ENCODE measurements around the gene SH3D21.

SH3D21 gene

DNA sequence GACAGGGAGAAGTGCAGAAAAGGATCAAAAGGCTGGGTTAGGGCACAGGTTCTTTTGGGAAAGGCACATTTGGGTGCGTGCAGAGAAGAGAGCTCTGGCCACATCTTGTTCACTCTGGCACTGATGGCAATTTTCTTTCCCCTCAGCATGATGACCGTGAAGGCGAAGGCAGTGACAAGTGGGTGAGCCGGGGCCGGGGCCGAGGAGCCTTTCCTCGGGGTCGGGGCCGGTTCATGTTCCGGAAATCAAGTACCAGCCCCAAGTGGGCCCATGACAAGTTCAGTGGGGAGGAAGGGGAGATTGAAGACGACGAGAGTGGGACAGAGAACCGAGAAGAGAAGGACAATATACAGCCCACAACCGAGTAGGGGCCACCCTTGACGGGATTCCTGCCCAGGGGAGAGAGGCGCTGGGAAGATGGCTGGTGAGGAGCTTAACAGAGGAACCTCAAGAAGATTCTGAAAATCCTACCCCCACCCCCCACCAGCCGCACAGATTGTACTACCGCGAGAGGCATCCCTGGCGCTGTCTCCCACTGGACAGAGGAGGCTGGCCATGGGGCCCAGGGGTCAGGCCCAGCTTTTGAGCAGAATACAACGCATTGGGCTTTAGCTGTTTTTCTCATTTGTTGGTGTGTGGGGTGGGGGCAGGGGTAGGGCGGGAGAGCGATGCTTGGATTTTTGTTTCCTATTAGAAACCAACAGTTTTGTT lies 2.4 kb upstream of the SH3D21 start:
- no peak for DNase-seq

DNA sequence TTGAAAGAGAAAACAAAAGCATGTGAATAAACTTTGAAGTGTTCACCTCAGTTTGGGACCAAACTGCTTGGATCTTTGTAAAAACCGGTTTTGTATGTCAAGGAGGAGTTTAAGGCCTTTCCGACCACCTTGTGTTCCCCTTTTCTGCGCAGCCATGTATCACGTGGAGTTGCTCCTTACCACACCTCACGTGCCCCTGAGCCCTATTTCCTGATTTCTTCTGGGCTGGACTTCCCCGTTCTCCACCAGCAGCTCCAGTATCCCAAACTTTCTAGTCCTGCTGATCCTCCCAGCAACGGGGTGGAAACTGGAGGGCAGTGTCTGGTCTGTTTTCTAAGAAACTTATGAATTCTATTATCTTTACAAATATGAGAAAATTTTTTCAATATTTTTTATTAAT lies 1.6 kb upstream of the SH3D21 start:
- no peak for DNase-seq

DNA sequence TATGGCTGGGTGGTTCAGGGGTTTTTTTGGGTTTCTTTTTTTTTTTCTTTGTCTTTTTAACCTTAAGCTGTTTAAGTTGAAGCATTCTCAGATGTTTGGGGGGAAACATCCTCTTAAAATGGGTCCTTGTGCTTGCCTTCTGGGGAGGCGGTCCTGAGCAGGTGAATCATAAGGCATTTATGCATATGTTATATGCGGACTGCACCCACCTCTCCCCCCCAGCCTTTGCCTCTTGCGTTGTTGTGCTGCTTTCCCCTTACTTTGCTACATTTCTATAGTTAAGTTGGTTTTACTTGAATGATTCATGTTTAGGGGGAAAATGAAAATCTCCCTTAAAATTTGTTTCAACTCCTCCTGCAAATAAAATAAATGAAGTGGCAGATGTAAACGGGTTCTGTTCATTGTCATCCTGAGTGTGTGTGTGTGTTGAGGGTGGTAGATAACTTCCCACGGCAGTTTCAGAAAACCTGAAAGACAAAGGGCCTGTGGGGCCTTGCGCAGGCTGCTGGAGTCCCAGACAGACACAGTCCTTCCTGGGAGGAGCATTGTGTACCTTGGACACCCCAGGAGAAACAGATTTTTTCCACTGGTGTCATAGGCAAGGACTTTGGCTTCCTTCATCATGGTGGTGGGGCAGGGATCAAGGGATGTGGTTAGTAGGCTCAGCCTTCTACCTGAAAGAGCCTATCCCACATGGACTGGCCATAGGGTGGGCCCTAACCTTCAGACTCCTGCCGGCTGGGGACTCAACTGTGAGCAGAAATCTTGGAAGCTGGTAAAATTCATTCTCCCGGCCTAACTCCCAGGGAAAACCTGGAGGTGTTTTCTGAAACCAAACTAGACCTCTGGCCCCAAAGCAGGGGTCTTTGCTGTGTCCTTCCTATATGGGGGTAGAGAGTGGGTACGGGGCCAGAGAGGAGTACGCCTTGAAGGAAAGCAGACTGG lies 926 bp upstream of the SH3D21 start:
- DNase-seq, result no peak

DNA sequence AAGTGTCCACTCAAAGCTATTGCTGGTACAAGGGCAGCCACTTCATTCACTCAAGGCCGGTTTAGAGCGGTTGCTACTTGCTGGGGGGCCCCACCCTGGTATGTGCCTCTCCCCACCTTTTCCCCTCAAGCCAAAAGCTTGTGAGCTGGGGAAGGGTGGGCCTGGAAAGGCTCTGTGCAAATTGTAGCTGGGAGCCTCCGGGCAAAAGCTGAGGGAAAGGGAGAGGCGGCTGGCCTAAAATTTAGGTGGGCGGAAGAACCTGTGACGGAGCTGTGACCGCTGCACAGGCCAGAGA lies 306 bp upstream of the SH3D21 start:
- peak; percentile 33 for DNase-seq

DNA sequence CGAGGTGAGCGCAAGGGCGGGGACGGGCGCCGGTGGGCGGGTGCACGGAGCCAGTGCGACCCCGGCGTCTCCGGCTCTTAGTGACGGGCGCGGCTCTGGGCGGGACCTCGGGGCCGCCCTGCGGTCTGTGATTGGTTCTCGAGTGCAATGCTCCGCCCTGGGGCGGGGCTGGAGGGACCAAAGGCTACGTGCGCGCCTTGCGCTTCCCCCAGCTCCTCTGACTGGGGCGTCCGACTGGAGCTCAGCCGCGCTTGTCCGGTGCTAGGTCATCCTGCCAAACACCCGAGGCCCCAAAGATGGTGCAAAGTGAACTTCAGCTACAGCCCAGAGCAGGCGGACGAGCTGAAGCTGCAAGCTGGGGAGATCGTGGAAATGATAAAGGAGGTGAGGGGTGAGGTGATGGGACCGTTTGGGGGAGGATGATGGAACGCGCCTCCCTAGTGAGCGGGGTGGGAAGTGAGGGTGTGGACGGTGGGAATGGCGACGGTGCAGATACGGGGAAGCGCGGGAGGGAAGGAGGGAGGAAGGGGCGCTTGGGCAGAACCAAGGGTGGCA lies 811 bp downstream of the SH3D21 start:
- peak; percentile 94 for DNase-seq

DNA sequence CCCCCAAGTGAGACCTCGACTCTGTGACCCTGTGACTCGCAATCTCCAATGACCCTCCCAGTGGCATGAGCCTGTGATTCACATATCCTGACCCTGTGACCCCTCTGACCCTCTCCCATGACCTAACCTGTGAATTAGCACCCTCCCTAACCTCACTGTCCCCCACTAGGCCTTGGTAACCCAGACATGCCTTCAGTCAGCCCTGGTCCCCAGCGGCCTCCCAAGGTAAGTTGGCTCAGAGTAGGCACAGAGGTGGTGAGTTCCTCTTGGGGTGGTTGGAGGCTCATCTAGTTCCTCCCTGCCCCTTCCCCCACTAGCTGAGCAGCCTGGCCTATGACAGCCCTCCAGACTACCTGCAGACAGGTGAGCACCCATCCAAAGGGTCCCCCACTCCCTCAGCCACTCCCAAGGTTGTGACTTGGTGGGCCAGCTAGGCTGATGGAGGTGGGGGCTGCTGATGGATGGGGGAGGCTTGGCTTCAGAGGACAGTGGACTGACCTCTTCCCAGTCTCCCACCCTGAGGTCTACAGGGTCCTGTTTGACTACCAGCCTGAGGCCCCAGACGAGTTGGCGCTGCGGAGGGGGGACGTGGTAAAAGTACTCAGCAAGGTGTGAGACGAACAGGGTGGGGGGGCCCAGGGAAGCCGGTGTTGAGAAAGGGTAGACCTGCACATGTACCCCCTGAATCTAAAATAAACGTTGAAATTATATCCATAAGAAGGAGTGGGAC lies 1.6 kb downstream of the SH3D21 start:
- no peak for DNase-seq

DNA sequence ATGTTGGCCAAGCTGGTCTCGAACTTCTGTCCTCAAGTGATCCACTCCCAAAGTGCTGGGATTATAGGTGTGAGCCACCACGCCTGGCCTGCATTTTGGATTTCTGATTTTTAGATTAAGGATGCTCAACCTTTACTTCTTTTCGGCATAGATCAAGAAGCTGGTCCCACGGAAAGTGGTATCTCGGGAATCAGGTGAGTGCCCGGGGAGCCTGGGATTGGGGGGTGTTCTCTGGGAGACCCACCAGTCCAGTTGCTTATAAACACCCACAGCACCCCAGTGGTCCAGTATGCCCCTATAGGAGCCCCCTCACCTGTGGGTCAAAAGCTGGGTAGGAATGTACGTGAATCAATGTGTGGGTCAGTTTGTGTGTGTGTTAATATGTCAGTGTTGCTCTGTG lies 3.2 kb downstream of the SH3D21 start:
- DNase-seq, result no peak

DNA sequence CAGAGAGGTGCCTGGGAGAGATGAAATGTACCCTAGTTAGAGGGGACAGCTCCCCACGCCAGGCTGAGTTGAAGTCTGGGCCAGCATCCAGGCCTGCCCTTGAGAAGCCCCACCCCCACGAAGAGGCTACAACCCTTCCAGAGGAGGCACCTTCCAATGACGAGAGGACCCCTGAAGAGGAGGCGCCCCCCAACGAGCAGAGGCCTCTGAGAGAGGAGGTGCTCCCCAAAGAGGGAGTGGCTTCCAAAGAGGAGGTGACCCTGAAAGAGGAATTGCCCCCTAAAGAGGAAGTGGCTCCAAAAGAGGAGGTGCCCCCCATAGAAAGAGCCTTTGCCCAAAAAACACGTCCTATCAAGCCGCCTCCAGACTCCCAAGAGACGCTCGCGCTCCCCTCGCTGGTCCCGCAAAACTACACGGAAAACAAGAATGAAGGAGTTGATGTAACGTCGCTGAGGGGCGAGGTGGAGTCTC lies 14.2 kb downstream of the SH3D21 start:
- no peak for DNase-seq

DNA sequence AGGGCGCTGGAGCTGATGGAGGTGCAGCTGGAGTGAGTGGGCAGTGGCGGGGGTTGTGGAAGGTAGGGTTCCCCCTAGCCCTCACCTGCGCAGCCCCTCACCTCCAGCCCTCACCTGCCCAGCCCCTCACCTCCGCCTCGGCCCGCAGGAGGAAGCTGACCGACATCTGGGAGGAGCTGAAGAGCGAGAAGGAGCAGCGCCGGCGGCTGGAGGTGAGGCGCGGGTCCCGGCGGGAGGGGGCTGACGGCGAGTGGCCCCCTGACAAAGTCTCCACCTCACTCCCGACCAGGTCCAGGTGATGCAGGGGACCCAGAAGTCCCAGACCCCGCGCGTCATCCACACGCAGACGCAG lies 14.6 kb downstream of the SH3D21 start:
- DNase-seq, result no peak

DNA sequence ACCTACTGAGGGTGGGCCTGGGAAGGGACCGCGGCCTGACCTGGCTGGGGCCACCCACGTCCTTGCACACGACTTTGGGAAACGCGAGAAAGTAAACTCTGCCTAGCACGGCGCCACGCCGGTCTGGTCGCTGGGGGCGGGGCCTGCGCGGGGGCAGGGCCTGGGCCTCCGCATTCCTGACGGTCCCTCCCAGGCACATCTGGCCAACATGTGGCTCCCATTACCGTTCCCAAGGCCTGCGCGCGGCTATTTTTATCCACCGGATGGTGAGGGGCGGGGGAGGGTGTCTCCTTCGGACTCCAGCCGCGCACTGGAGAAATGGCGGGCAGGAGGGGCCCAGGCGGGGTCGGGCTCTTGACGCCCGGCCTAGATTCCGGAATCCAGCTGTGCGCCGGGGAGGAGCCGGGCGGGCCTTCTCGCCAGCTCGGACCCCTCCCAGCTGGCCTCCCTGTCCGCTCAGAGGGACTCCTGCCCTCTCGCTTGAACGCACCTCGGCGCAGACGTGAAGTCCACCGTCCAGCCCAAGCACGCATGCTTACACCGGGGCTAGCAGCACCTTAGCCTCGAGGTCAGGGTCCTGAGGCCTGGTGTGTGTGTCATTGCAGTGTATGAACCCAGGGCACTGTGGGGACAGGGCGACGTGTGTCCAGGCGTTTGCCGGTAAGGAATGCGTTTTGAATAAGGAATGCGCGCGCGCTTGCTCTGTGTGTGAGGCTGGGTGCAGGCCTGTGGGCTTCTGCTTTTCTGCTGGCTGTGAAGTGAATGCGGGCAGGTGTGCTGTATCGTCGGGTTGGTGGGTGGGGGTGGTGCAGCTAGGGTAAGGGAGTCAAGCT lies 15.2 kb downstream of the SH3D21 start:
- peak; percentile 33 for DNase-seq

DNA sequence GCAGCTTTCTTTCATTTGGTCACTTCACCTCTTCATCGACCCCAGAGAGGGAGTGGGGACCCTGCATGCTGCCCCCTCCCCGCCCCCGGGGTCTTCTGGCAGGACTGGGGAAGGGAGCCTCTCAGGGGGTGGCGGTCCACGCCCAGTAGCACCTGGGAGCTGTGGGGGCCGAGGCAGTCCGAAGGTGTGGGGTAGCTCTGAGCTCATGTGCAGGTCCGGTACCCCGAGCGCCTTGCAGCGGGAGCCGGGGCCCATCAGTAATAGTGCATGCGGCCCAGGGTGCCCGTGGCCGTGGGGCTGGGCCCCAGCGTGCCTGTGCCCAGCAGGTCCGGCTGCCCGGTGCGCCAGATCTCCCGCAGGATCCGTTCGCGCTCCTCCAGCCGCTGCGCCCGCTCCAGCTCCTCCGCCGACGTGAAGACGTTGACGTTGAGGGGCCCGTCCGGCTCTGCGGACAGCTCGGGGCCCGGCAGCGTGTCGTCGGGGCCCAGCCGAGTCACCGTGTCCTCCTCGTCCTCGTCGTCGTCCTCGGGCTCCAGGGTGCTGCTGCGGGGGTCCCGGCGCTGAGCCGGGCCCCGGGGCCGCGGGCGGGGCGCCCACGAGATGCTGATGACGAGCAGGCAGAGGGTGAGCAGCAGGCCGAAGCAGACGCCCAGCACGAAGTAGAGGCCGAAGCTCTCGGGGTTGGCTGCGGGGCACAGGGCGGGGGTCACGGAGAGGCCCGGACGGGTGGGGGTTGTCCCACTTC lies 16.0 kb downstream of the SH3D21 start:
- DNase-seq, result peak; percentile 10

DNA sequence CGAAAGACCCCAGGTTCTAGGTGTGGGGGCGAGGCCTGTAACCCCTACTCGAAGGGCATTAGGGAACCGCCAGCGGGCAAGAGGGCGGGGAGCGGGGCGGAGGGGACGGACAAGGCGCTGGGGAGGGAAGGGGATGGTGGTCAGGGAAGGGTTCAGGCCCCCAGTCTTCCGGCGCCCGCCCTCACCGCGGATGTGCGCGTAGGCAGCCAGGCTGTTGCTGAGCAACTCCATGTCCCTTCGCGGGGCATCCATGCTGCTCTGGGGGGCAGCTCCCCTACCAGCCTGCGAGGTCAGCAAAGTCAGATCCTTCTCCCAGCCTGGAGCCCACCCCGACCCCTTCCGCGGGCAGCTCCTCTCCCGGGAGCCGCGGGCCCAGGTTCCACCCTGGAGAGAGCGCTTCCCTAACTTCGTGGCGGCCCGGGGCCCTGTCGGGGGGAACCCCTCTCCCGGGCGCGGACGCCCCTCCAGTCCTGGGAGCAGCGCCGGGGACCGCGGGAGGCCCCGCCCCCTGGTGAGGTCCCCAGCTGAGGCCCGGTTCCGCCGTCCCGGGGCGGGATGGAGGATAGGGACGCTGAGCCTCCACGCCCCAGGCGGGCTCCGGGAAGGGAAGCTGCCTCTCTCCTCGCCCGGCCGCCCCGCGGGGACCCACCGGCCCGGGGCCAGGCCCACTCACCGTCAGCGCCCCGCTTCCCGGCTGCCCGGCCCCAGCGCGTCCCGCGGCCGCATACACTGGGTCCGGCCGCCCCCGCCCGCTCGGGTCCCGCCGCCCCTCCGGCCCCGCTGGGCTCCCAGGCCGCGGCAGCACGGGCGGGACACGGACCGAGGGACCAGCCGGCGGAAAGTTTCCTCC lies 16.8 kb downstream of the SH3D21 start:
- DNase-seq, result no peak

DNA sequence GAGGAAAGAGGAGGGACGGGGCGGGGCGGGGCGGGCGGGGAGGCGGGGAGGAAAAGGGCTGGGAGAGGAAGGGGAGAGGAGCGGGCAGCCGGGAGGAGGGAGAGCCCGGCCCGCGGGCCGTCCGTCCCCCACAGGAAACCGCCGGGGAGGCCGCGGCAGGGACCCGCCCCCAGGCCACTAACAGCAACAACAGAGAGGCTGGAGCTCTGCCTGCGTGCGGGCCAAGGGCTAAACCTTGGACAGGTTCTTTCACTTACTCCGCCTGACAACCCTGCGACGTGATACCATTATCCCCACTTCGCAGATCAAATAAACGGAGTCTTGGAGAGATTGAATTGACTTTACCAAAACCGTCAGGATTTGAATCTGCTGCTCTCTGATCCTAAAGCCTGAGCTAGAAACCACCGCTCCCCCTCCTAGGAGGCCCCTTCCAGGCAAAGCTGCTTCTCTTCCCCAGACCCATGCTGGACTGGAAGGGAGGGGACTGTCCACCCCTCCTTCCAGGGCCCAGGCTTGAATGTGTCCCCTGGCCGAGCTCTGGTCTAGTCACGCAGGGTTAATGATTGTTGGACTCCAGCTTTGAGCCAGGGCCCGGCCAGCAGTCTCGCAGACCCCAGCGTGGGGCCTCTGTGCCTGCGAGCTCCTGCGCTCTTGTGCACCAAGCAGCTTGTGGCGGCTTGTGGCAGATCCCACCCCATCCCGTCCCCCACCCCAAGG lies 17.6 kb downstream of the SH3D21 start, which contains the start of gene EVA1B:
Gene EVA1B (minus strand): TSS at position 10 of the 717 bp plus-strand sequence. CDS start 608 bp downstream, outside the sequence.
- peak; percentile 12 for DNase-seq

DNA sequence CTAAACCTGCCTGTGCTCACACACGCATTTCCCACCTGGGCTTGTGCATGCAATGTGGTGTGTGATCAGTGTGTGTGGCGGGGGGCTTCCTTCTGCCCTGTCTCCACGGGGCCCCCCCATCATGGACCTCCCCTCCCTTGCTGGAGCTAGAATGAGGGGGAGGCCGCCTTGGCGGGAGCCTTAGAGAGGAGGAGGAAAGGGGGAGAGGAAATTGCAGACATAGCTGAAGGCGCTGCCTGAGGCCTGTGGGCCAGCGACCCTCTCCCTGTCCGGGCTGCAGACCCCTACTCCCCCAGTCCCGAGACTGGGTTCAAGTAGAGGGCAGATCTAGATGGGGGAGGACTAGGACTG lies 18.2 kb downstream of the SH3D21 start:
- DNase-seq, result no peak

DNA sequence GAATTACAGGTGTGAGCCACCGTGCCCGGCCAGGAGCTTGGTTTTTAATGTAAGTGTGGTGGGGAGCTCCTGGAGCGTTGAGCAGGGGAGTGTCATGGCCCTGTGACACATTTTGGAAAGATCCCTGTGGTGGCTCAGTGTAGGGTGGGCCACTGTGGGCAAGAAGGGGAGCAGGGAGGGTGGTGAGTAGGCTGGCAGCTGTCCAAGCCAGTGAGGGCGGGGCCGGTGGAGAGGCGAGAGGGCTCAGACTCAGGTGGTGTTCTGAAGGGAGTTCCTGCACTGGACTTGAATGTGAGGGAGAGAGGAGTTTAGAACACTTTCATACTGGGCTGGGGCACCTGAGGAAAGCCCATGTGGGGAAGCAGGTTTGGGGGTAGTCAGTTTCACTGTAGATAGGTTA lies 20.3 kb downstream of the SH3D21 start:
- DNase-seq, result peak; percentile 17

DNA sequence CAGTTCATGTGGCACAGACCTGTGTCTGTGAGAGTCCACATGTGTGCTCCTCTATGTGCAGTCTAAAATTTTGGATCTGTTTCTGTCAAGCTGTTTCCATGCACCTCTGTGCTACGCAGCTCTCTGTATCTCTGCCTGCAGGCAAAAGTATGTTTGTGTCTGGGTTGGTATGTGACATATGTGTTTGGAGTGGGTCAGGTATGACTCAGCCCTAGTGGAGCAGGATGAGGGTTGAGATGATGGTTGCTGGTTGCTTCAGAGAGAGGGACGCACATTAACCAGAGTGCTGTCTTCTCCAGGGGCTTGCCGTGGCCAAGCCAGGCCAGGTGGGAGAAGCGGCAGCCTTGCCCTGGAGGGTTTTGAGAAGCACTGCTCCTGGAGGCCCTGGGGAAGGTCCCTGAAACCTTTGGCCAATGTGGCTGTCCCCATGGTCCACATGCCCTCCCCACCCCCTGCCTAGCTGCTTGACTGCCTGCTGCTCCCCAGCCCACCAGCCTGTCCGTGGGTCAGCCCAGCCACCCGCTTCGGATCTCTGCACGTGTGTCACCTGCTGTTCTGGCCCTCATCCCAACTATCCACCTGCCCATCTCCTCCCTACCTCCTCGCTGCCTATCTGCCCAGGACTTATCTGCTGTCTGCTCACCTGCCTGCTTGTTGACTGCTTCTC lies 21.4 kb downstream of the SH3D21 start:
- no peak for DNase-seq

DNA sequence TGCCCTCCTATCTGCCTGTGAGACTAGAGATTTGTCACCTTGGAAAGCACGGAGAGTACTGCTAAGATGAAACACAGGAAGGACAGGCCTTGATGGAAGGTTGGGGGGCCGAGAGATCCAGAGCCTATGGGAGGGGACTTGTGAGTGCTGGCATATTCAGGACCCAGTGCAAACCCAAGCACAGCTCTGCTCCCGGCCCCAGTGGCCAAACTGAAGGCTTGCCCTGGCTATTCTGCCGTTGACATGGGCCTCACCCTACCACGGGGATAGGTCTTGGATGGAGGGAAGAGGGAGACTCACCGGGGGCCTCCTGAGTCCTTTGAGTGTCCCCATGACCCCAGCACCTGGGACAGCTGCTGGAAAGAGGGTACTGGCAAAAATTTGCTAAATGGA lies 21.9 kb downstream of the SH3D21 start:
- DNase-seq, result no peak

DNA sequence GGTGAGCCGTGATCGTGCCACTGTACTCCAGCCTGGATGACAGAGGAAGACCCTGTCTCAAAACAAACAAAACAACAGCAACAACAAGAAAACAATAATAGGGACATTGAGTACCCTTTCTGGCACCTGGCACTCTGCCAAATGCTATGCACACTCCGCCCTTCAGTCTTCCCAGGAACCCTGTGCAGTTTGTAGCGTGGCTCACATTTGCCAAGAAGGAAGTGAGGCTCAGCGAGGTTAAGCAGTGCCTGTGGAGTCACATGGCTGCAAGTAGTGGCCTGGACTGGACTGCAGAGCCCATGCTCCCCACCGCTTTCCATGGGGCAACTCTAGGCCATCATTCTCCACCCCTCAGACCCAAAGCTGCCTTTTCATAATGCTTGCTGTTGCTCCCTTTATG lies 22.5 kb downstream of the SH3D21 start:
- DNase-seq, result peak; percentile 47

DNA sequence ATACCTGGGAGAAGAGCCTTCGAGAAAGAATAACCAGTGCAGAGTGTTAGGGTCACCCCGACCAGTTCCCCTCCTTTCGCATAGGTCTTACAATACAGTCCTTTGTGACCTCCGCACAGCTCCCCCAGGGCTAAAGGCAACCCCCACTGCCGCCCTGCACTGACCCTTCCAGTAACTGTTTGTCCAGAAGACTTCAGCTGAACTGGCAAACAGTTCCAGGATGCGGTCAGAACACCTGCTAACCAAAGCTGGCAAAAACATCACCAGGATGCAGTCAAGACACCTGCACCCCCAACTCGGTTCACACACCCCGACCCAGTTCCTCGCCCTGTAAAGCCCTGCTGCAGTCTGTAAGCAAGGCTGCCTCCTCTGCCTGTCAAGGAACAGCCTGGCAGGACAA lies 23.6 kb downstream of the SH3D21 start:
- no peak for DNase-seq
